GM19463 (cell line): ENCODE results near the gene RAB11FIP3.

Experiments used
- ATAC-seq: cut with Tn5 transposase; IDR thresholded peaks from one replicate; pipeline ENCODE4 v1.9.1; 2021; ENCODE audit warnings: mild to moderate bottlenecking, moderate library complexity; ENCODE audit not compliant: unreplicated experiment

The RAB11FIP3 gene

DNA sequence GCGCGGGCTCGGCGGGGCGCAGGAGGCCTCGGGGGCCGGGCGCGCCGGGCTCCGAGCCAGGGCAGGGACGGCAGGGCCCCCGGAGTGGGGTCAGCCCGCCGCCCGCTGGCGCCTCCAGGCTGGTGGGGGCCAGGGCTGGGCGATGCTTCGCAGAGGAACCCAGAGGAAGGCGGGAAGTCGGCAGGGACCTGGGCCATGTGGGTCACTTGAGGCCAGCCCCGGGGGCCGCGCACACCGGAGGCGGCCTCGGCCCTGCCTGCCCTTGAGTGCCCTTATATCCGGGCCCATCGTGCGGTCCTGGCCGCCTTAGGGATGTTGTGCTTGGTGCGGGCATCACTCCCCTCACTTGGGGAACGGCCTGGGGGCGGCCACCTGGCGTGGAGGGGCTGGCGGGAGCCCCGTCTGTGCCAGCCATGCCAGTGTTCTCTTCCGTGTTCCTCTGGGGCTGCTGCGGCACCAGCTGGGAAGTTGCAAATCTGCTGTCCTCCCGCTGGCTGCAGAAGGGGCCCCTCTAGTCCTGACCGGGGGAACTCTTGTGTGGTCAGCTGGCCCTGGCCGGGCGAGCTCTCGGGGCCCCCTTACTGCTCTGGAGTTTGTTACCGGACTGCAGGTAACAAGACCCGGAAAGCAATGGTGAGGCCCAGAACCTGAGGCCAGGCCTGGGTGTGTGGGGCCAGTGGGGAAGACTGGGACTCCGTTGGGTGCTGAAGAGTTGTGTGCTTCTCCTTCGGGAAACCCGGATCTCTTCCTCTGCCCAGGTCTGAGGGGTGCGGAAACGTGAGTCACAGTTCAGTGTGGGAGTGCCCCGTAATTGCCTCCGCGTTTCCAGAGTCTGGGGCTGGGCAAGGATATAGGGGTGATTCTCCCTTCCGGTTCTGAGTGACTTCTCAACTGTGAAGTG is 102.9 kb downstream of the RAB11FIP3 start:
- ATAC-seq: no peak

DNA sequence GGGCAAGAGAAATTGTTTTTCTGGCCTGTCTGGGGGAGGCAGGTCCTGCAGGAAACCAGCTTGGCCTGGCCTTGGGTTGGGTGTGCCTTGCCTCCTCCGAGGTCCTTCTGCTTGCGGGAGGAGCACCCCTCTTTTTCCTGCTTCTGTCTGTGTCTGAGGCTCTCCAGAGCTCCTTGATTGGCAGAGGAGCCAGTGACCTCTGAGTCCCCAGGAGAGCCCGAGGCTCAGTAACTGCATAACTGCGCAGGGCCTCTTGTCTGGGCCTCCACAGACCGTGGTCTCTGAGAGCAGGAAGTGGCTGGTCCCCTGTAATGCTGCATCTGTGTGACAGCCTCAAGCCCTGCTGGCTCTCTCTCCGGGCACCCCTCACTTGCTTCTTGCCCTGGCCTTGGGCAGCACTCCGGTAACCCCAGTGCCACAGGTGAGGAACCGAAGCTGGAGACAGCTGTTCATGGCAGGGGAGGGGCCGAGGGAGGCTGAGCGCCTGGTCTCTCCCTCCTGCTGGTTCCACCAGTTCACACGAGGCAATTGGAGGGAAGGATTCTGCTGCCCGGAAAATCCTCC is 103.6 kb downstream of the RAB11FIP3 start:
- no peak for ATAC-seq

DNA sequence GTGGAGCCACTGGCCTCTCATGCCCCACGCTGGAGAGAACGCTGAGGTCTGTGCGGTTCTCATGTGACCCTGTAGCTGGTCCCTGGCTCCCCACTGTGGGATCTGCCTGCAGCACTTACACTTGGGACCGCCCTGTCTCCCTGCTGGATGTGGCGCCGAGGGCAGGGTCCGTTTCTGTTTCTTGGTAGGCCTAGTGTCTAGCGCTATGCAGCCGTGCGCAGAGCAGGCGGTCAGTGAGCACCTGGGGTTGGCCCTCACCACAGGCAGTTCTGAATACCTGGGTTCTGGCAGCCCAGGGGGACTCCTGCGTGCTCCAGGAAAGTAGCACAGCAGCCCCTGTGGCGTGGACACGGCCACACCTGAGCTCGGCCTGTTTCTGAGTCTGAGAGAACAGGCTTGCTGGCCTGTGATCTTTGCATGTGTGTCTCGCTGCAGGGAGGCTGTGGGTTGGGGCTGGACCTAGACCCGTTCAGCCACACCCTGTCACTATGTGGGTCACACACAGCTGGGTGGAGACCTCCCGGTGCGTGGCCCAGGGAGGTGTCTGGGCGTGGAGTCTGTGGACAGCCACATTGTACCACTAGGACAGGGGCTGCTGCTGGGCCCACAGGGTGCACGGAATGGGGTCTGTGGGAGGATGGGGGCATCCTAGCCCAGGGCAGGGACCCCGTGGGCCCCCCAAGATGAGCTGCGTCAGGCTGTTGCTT is 104.8 kb downstream of the RAB11FIP3 start:
- ATAC-seq: no peak

DNA sequence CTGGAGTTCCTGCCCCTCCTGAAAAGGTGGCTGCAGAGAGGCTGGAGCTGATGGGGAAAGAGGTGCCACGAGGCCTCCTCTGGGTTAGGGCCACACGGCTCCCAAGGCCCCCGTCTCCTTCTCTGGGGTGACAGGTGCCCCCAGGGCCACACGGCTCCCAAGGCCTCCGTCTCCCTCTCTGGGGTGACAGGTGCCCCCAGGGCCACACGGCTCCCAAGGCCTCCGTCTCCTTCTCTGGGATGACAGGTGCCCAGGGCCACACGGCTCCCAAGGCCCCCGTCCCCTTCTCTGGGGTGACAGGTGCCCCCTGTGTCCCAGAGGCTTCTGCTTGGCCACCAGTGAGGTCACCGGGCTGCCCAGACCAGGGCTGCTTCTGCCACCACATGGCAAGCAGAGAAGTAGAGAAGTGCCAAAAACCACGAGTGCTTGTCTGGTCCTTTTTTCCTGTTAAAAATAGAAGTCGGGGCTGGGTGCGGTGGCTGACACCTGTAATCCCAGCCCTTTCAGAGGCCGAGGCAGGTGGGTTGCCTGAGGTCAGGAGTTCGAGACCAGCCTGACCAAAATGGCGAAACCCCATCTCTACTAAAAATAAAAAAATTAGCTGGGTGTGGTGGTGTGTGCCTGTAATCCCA is 106.2 kb downstream of the RAB11FIP3 start:
- ATAC-seq: no peak

DNA sequence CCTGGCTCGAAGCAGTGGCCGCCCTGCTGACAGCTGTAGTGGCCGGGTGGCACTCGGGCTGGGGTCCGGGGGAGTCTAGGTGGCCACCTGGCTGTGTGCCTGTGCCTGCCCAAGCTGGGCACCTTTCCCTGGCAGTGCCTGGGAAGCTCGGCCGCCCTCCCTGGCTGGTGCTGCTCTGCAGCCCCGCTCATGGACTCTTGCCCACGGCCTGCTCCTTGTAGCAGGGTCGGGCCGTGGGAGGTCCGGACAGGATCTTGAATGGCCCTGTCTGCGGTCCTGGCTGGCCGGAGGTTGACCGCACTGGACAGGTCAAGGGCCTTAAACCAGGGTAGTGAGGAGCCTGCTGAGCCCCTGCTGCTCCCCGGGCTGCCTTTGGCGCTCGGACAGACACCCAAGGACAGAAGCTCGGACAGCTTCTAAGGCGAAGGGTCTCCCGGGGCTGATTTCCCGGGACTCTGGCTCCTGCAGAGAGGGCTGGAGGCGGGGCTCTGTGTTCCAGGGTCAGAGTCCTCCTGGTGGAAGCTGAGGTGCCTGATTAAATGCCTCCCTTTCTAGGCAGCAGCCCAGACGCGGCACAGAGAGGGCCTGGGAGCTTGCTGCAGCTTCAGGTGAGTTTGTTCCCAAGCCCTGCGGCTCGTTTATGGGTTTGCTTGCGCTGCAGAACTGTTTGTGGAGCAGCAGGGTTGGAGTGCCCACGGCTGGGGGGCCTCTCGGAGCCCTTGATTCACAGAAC is 108.1 kb downstream of the RAB11FIP3 start:
- no peak for ATAC-seq

DNA sequence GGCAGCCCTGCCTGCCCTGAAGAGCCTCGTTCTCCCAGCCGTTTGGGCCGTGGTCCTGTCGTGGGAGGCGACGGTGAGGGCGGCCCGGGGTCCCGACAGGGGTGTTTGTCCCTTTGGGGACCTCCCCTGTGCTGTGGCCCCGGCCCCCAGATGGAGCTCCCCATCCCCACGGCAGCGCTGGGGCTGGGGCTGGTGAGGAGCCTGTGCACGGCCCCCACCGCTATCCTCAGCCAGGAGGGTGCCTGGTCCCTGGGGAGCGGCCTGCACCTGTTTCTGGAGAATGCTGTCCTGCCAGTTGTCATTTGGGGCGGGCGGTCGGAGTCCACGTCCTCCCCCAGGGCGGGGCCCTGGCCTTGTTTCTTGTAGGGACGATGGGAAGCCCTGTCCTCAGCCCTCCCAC is 108.7 kb downstream of the RAB11FIP3 start:
- no peak for ATAC-seq

DNA sequence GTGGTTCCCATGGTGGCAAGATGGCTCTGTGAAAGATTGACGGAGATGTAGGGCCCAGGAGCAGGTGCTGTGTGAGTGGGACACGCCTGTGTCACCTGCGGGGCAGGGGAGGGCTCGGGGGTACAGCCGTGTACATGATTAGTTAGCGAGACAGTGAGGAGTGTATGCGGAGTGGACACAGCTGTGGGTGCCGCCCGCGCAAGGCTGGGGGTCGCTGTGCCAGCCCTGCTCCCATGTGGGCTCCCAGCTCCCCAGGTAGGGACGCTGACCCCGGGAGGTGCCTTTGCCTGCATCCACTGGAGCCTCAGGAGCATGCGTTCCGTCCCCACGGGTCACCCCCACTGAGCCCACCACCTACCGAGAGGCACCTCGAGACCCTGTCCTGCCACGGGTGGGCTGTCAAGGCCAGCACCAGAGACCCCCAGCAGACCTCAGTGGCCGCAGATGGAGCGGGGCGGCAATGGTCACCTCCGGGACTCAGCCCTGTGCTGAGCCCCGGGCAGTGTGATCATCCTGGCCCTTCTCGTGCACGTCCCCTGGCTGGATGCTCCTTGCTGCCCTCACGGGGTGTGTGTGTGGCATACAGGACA is 109.5 kb downstream of the RAB11FIP3 start:
- no peak for ATAC-seq

DNA sequence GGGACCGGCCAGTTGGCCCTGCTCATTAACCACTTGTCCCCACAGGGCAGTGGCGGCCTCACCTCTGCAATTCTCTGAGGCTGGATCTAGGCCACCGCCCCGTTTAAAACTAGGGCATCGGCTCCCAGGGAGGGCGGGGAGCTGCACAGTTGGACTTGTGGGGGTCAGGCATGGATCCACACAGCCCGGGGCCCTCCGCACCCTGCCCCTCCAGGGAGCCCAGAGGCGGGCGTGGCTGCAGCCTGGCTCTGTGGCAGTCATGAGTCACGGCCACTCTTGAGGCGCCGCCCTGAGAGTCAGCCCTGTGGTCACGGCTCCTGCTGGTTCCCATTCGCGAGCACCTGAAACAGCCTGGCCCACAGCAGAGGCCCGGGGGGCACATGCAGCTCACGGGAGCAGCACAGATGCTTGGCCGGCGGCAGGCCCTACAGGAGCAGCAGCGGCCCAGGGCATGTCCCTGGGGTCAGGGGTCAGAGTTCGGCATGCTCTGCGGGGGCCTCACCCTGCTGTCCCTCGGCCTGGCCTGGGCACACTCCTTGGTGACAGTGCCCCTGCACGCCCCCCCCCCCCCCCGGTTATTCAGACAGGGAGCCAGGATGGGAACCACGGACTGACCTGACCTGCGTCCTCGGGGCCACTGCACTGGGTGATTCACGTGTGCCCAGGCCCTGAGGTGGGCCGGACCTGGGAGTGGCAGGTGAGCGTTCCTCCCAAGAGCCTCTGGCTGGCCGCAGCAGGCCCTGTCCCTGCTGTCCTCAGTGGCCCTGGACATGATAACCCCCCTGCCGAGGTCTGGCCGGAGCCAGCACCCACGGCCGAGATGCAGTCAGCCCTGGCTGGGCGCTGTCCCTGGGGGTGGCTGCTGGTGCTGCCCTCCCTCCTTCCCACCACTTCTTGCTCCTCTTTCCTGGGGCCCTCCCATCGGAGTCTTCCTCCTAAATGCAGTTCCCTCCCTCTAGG is 110.3 kb downstream of the RAB11FIP3 start:
- ATAC-seq: no peak

DNA sequence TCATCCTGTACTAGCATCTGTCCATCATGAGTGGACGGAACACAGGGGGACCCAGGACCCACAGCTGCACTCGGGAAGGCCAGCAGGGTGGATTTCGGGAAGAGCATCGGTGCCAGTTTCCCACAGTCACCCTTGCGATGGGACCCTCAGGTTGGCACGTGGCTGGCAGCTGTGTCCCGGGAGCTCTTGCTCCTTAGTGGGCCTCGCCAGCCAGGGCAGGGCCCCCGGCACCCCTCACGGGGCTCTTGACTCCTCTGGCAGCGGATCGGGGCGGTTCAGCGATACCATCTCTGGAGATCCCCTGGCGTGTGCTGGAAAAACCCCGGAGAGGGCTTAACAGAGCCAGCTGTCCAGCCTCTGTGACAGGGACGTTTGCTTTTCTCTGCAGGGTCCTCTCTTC is 111.3 kb downstream of the RAB11FIP3 start:
- ATAC-seq: no peak

DNA sequence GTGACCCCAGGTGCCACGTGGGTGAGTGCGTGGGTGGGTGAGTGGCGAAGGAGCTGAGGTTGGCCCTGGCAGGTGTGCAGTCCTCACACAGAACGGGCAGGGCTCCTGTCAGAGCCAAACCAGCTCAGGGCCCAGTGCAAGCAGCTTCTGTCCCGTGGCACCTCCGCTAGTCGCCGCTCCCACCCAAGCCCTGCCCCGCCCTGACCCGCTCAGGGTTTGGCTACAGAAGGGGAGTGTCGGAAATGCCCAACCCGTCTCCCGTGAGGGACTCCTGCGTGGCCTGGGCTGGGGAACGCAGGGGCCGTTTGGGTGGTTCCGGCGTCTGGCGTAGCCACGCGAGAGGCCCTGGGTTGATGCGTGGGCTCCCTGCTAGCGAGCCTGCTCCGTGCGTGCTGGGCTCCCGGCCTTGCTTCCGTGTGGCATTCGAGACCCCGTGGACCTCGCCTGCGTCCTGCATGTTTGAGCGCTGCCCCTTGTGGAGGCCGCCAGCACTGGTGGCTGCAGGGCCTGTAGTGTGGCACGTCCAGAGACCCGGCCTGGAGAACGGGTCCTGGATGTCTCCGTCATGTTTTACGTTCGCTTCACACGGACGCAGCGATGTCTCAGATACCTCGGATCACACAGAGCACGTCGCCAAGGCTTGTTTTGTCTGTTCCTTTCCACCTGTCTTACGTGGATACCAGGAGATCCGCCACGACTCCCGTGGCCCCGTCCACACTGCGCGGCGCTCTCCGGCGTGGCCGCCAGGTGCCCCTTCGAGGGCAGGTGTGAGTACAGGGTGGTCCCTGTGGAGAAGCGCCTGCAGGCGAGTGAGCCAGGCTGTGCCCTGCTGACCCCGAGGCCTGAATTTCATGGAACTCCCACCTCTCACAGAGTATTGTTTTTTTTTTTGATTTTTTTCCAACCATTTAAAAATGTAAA is 112.2 kb downstream of the RAB11FIP3 start:
- ATAC-seq: no peak

DNA sequence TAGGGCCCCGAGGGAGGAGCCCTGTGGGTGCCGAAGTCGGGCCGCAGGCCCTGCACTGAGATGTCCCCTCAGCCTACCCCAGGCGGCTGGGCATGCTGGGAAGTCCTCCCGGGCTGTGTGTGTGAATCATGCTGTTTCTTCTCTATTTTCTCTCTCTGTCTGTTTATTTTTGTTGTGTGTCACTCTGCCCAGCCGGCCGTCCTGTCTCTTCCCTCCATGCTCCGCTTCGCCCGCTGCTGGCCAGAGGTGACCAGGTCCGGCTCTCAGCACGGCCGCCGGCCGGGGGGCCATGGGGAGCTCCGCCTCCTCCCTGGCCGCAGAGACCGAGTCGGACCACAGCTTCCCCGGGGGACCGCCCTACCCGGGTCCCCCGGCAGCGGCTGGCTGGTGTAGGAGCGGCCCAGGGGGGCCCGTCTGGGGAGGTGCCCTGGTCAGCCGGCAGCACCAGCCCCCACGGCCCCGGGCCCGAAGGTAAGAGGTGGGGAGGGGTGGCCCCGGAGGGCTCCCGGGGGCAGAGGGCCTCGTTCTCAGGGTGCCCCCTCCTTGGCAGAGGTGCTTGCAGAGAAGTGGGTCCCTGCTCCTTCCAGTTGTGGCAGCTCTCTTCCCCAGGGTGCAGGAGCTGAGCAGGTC is 114.6 kb downstream of the RAB11FIP3 start:
- ATAC-seq: no peak

DNA sequence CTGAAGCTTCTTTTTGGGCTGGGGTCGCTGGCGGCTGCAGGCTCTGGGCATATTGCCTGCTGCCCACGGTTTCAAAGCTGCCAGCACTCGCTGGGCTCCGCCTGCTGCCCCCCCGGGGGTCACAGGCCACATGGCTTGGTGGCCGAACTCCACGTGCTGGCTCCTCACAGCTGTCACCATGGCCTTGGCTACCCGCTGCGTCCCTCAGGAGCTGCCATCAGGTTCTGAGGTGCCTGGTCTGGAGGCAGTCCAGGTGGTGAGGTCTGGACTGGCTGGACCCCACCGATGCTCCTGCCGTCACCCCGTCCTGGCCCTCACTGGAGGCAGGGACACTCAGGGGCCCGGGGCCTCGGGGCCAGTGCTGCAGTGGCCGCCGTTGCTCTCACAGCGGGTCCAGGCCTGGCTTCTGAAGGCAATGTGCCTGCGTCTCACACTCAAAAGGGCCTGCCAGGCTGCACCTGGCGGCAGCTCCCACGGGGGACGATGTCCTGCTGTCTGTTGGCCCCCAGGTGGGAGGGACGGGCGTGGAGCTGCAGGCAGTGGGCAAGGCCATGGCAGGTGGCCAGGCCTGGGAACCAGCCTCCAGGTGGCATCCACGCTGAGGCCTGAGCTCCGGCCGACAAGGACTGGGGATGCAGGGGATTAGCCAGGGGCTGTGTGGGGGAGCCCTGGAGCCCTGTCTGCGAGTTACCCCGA is 115.3 kb downstream of the RAB11FIP3 start:
- ATAC-seq: no peak

DNA sequence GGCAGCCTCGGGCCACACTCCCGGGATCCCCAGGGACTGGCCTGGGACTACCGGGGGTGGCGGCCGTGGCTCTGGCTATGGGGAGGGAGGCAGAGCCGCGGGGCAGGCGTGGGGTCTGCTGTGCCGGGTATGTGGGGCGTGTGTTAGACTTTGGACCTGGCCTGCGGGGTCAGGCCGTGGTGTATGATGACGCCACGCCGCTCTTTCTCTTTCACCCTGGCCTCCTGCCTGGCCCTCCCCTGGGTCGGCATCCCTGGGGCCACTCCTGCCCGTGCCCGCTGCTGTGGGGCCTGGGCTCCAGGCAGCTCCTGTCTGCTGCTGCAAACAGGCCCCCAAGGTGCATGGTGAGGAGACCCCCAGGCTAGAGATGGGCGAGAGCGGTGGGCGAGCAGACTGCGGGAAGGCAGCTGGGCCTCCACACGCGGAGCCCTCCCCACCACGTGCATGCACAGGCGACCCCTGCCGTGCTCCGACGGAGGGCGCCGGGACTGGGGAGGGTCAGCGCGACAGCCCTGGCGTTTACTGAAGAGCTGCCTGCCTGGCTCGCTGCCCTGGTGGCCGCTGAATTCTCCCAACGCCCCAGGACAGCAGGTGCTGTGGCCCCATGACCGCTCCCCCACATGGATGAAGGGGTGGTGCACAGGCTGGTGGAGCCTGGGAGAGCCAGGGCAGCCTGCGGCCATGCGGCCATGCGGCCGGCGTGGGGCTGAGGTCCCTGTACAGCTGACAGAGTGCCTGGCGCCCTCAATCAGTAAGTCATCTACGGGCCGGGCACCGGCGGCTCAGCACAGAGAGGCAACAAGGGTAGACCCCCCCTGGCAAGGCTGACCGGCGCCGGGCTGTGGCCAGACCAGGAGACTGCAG is 118.1 kb downstream of the RAB11FIP3 start:
- no peak for ATAC-seq

DNA sequence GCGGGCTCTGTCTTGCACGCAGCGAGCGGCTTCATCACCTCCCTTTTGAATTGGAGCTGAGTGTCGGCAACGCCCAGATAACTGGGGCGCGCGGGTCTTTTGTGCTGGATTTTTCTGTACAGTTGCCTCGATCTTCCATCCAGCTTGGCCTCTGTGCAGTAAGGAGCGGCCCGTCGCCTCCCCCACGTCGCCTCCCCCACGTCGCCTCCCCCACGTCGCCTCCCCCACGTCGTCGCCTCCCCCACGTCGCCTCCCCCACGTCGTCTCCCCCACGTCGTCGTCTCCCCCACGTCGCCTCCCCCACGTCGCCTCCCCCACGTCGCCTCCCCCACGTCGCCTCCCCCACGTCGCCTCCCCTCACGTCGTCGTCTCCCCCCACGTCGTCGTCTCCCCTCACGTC is 119.1 kb downstream of the RAB11FIP3 start:
- no peak for ATAC-seq

DNA sequence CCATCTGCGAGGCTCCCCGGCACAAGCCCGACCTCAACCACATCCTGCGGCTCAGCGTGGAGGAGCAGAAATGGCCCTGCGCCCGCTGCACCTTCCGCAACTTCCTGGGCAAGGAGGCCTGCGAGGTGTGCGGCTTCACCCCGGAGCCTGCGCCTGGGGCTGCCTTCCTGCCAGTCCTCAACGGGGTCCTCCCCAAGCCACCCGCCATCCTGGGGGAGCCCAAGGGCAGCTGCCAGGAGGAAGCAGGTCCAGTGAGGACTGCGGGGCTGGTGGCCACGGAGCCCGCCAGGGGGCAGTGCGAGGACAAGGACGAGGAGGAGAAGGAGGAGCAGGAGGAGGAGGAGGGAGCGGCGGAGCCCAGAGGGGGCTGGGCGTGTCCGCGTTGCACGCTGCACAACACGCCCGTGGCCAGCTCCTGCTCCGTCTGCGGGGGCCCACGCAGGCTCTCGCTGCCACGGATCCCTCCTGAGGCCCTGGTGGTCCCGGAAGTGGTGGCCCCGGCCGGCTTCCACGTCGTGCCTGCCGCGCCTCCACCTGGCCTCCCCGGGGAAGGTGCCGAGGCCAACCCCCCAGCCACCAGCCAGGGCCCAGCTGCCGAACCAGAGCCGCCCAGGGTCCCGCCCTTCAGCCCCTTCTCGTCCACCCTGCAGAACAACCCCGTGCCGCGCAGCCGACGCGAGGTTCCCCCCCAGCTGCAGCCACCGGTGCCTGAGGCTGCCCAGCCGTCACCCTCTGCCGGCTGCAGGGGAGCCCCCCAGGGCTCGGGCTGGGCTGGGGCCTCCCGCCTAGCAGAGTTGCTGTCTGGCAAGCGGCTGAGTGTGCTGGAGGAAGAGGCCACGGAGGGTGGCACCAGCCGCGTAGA is 121.7 kb downstream of the RAB11FIP3 start:
- ATAC-seq: no peak
